SK-N-SH (cell line): ENCODE results near the gene NLRC5.
"Not testable (repeated sequence)": the region's sequence is repeated elsewhere in the genome, so short reads cannot be mapped to it uniquely, and the experiment has no call there.

Experiments used
- ELF1 ChIP-seq: IDR thresholded peaks from 2 replicates; pipeline ENCODE4 v1.4.0; 2012
- EZH2phosphoT487 ChIP-seq: fragments of 200-600 bp; sonication (generic); IDR thresholded peaks from 2 replicates; pipeline ENCODE4 v1.6.1; 2017; ENCODE audit warnings: low read depth, mixed run types, mild to moderate bottlenecking, antibody characterized with exemption, moderate library complexity, borderline replicate concordance
- FOSL2 ChIP-seq: IDR thresholded peaks from 2 replicates; pipeline ENCODE4 v1.4.0; 2012; ENCODE audit warnings: low read depth, mild to moderate bottlenecking, moderate library complexity, borderline replicate concordance
- GATA2 ChIP-seq: sonication (generic); formaldehyde crosslinking; IDR thresholded peaks from 2 replicates; pipeline ENCODE4 v1.5.0; 2020; ENCODE audit warnings: mild to moderate bottlenecking, missing genetic modification reagents
- JUND ChIP-seq: IDR thresholded peaks from 2 replicates; pipeline ENCODE4 v1.4.0; 2012
- POLR2AphosphoS5 ChIP-seq: IDR thresholded peaks from 2 replicates; pipeline ENCODE4 v1.6.1; 2012; ENCODE audit warnings: low read depth, low read length
- RAD21 ChIP-seq: IDR thresholded peaks from 2 replicates; pipeline ENCODE4 v1.6.1; 2012; ENCODE audit warnings: mild to moderate bottlenecking, low read length
- SIN3A ChIP-seq: IDR thresholded peaks from 2 replicates; pipeline ENCODE4 v1.6.1; 2012; ENCODE audit warnings: low read depth, mild to moderate bottlenecking, low read length, moderate library complexity, borderline replicate concordance
- TEAD4 ChIP-seq: IDR thresholded peaks from 2 replicates; pipeline ENCODE4 v1.4.0; 2012; ENCODE audit warnings: mild to moderate bottlenecking, borderline replicate concordance; ENCODE audit not compliant: insufficient read depth
- YY1 ChIP-seq: IDR thresholded peaks from 2 replicates; pipeline ENCODE4 v1.4.0; 2012; ENCODE audit warnings: low read depth, mild to moderate bottlenecking
- TF ChIP-seq, protein P1 (sequence below): fragments of 200-600 bp; sonication (generic); IDR thresholded peaks from 2 replicates; pipeline ENCODE4 v1.6.1; 2017; ENCODE audit warnings: antibody characterized with exemption, mild to moderate bottlenecking, moderate library complexity
- TF ChIP-seq, protein P2 (sequence below): IDR thresholded peaks from 2 replicates; pipeline ENCODE4 v1.4.0; 2012; ENCODE audit warnings: low read depth, borderline replicate concordance

DNA sequence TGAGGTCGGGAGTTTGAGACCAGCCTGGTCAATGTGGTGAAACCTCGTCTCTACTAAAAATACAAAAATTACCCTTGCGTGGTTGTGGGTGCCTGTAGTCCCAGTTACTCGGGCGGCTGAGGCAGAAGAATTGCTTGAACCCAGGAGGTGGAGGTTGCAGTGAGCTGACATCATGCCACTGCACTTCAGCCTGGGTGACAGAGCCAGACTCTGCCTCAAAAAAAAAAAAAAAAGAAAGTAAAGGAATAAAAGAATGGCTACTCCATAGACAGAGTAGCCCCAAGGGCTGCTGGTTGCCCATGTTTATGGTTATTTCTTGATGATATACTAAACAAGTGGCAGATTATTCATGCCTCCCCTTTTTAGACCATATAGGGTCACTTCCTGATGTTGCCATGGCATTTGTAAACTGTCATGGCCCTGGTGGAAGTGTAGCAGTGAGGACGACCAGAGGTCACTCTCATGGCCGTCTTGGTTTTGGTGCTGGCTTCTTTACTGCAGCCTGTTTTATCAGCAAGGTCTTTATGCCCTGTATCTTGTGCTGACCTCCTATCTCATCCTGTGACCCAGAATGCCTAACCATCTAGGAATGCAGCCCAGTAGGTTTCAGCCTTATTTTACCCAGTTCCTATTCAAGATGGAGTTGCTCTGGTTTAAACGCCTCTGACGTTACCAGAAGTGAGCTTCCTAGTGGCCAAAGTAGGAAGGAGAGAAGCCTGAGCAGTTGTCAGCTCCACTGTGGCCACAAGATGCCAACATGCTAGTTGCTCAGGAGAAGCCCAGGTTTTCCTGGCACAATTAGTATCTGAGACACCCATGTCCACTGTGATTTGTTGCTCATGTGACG, 120.1 kb downstream of the NLRC5 start:
- not testable (repeated sequence) for TF ChIP-seq TEAD4; FOSL2; YY1; JUND; EZH2phosphoT487; POLR2AphosphoS5; ELF1; SIN3A; RAD21; GATA2 (CRISPR knock-in tag)
- TF ChIP-seq, protein P1, sequence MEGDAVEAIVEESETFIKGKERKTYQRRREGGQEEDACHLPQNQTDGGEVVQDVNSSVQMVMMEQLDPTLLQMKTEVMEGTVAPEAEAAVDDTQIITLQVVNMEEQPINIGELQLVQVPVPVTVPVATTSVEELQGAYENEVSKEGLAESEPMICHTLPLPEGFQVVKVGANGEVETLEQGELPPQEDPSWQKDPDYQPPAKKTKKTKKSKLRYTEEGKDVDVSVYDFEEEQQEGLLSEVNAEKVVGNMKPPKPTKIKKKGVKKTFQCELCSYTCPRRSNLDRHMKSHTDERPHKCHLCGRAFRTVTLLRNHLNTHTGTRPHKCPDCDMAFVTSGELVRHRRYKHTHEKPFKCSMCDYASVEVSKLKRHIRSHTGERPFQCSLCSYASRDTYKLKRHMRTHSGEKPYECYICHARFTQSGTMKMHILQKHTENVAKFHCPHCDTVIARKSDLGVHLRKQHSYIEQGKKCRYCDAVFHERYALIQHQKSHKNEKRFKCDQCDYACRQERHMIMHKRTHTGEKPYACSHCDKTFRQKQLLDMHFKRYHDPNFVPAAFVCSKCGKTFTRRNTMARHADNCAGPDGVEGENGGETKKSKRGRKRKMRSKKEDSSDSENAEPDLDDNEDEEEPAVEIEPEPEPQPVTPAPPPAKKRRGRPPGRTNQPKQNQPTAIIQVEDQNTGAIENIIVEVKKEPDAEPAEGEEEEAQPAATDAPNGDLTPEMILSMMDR: not testable (repeated sequence)
- TF ChIP-seq, protein P2, sequence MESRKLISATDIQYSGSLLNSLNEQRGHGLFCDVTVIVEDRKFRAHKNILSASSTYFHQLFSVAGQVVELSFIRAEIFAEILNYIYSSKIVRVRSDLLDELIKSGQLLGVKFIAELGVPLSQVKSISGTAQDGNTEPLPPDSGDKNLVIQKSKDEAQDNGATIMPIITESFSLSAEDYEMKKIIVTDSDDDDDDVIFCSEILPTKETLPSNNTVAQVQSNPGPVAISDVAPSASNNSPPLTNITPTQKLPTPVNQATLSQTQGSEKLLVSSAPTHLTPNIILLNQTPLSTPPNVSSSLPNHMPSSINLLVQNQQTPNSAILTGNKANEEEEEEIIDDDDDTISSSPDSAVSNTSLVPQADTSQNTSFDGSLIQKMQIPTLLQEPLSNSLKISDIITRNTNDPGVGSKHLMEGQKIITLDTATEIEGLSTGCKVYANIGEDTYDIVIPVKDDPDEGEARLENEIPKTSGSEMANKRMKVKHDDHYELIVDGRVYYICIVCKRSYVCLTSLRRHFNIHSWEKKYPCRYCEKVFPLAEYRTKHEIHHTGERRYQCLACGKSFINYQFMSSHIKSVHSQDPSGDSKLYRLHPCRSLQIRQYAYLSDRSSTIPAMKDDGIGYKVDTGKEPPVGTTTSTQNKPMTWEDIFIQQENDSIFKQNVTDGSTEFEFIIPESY: not testable (repeated sequence)
